HG03460 (cell line): ENCODE measurements around the gene ASMT.
"Not testable (repeated sequence)": the region's sequence is repeated elsewhere in the genome, so short reads cannot be mapped to it uniquely, and the experiment has no call there.

ENCODE experiments used
- ATAC-seq: cut with Tn5 transposase; IDR thresholded peaks from one replicate; pipeline ENCODE4 v1.9.1; 2021; ENCODE audit not compliant: unreplicated experiment

Gene ASMT

DNA sequence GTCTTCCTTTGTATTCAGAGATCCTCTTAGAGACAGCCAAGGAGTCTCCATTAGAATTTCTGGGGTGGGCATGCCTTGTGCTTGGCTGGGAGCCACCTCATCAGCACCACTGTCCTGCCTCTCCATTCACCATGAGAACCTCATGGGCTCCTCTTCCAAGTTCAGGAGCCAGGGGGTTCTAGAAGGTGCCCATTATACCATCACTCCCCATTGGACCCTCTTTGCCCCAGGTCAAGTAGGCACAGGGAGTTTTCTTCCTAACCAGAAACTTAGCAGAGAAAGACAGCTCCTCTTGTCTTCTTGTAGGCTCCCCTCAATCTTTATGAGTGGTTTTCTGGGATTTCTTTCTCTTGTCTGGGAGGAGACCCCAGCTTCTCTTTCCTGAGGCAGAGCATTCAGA lies 31.1 kb downstream of the ASMT start:
- no peak for ATAC-seq

DNA sequence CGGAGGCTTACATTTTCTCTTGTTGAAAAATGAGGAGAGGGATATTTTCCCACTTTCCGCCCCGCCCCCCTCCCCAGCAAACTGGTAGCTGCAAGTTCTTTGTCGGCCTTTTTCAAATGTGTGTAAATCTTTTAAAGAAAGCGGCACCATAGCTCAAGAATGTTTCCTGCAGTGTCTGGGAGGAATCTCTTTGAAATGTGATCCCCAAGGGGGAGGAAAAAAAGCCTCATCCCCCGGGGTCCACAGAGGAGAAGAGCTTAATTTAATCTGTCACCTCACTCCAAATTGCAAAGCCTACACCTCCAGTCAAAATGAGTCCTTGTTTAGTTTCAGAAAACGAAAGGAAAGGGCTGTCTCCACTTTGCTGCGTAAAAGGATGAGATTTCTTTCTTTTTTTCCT lies 34.8 kb downstream of the ASMT start:
- no peak for ATAC-seq

DNA sequence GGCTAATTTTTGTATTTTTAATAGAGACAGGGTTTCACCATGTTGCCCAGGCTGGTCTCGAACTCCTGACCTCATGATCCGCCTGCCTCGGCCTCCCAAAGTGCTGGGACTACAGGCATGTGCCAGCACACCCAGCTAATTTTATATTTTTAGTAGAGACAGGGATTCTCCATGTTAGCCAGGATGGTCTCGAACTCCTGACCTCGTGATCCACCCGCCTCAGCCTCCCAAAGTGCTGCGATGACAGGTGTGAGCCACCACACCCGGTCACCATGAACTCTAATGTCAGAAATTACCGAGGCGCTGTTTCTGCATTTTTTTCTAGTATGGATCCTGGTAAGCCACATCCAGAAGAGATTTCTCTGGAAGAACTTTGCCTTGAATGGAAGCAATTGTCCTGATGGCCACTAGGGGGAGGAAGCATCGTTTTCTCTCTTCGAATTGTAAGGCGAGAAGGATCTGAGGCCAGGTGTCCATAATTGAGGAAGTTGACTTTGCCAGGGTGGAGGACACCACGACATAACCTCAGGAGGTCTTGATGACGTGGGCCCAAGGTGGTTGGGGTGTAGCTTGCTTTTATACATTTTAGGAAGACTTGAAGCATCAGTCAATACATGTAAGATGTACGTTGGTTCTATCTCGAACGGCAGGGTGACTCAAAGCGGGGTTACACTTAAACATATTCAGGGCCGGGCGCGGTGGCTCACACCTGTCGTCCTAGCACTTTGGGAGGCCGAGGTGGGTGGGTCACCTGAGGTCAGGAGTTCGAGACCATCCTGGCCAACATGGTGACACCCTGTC lies 37.4 kb downstream of the ASMT start:
- ATAC-seq = not testable (repeated sequence)

DNA sequence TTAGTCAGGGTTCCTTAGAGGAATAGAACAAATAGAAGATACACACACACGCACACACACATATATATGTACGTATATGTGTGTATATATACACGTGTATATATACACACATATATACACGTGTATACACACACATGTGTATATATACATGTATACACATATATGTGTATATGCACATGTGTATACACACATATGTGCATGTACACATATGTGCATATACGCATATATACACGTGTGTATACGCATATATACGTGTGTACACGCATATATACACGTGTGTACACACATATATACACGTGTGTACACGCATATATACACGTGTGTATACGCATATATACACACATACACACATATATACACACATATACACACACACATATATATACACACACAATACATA lies 41.5 kb downstream of the ASMT start:
- no peak for ATAC-seq

DNA sequence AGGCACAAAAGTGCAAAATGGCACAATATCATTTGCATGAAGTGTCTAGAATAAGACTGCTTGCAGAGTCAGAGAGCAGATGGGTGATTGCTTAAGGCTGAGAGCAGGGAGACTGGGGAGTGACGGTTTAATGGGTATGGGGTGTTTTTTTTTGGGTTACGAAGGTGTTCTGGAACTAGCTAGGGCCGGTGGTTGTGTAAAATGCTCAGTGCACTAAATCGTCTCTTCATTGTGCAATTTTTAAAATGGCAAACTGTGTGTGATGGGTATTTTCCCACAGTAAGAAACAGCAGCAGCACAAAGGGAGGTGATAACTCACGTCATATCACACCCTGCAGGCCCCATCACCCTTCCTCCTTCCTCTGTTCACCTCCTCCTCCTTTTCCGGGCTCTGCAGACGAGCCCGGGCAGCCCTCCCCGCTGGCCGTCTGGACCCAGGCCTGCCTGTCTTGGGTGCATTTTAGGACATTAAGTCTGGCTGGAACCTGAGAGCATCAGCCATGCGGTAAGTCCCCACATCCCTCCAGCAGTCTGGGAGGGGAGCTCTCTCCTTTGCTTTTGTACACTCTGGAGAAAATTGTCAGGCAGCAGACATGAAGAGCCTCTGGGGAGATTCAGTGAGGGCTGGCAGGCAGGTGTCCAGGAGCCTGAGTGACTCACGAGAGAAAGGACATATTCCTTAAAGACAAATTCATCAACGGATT lies 42.7 kb downstream of the ASMT start:
- peak; percentile 81 for ATAC-seq

DNA sequence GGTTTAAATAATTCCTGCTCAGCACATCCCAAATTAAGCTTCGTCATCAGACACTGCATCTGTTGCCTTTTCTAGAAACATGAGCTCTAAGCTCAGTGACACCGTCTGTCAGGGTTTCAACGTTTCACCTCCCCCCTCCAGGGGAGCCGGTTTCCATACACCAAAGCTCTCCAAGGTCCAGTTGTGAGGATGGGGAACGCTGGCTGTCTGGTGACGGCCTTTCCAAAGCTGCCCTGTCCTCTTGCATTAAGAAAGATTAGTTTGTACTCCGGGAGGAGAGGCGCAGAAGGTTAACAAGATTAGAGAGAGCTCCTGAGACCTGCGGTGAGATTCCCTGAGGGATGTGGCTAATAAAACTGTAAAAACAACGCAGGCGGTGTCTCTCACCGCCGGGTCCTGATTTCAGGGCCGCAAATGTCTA lies 43.2 kb downstream of the ASMT start:
- ATAC-seq = peak; percentile 17

DNA sequence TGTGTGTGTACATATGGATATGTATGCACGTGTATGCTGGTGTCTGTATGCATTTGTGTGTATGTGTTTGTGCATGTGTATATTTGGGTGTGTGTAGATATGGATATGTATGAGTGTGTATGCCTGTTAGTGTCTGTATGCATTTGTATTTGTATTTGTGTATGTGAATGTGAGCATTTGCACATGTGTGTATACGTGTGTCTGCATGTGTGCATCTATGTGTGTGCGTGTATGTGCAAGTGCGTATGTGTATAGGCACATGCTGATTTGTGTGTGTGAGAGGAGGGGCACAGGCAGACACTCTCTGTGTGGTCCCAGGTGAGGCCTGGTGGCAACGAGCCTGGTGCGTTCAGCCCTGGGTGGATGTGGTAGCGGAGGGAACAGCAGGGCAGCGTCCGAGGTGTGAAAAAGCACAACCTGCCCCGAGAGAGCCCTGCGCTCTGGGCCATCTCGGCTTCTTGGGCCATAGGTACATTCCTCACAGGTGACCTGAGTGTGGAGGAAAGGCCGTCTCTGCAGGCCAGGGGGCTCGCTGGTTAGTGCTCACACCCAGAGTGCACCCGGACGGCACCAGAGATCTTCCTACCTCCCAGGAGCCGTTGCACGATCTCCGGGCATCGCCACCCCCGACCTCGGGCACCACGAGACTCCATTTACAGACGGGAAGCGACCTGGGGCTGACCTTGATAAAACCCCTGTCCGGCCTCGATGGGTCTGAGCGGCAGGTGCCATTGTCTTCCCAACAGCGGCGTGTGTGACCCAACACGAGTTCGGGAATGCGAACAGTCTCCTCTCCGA lies 45.0 kb downstream of the ASMT start:
- no peak for ATAC-seq

DNA sequence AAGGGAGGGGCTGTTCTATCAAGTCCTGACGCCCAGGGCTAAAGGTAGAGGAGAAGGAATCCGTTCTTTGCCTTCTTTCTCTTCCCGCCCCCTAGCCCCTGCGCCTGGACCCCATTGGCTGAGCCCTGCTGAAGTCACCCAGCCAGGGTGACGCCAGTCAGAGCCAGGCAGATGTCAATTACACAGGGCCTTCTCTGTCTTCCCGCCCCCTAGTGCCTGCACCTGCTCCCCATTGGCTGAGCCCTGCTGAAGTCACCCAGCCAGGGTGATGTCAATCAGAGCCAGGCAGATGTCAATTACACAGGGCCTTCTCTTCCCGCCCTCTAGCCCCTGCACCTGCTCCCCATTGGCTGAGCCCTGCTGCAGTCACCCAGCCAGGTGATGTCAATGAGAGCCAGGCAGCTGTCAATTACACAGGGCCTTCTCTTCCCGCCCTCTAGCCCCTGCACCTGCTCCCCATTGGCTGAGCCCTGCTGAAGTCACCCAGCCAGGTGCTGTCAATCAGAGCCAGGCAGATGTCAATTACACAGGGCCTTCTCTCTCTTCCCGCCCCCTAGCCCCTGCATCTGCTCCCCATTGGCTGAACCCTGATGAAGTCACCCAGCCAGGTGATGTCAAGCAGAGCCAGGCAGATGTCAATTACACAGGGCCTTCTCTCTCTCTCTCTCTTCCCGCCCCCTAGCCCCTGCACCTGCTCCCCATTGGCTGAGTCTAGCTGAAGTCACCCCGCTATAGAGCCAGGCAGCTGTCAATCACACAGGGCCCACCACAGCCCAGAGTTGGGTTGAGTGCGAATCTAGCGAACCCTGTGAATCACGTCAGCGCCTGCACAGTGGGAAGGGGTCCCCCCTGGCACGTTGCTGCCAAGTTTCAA lies 46.4 kb downstream of the ASMT start:
- ATAC-seq = no peak

DNA sequence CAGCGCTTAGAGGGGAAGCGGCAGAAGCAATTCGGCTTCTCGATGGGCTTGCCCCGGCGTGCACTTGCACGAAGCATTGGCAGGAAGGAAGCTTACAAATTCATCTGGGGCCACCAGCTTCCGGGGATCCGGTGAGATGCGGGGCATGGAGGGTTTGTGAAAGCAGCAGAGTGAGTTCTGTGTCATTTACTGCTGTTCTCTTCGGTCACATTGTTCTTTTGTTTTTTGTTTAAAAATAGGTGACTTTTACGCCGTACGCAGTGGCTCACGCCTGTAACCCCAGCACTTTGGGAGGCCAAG lies 47.0 kb downstream of the ASMT start:
- no peak for ATAC-seq

DNA sequence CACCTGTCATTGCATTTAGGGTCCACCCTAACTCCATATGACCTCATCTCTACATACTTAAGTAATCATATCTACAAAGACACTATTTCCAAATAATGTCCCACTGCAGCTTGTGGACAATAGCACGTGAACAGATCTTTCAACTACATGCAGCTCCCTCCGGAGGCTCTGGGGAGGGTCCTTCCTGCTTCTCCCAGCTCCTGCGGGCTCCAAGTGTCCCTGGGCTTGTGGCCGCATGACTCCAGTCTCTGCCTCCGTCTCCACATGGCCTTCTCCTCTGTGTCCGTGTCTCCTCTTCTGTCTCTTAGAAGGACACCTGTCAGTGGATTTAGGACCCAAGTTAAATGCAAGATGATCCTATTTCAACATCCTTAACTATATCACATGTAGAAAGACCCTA lies 52.7 kb downstream of the ASMT start:
- ATAC-seq = no peak

DNA sequence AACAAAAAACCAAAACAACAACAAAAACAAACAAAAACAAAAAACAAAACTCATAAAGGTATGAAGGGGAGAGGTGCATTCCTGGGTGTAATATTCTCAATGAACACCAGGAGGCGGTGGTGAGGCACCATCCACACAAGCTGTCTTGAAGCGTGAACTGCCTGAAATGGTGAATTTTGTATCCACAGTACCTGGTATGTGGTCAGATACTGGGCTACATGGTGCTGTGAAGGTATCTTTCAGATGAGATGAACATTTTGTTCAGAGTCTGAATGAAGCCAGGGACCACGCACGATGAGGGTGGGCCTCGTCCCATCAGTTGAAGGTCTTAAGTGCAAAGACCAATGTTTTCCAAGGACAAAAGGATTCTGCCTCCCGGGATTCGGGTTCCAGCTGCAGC lies 58.5 kb downstream of the ASMT start:
- ATAC-seq = no peak

DNA sequence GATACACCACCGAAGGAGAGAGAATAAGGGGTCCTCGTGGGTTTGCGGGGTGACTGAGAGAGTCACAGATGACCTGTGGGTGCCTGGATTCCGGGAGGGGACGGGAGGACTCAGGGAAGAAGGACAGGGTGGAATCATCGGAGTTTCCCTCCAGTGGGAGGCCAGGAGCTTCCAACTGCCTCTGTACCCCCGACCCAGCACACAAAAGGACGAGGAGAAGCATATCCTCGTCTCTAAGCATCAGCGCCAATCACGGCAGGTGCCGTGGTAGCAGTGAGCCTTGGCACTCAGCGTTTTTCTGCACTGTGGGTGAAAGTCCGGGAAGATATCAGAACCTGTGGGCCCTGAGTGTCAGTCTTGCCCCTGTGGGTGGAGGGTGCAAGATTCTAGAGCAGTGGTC lies 62.0 kb downstream of the ASMT start:
- no peak for ATAC-seq

DNA sequence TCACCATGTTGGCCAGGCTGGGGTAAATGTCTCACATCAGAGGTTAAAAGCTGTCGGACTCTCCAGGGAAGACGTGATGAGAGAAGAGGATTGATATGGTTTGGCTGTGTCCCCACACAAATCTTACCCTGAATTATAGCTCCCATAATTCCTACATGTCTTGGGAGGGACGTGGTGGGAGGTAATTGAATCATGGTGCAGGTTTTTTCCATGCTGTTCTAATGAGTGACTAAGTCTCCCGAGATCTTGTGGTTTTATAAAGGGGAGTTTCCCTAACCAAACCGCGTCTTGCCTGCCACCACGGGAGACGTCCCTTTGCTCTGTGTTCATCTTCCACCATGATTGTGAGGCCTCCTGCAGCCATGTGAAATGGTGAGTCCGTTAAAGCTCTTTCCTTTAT lies 64.4 kb downstream of the ASMT start:
- ATAC-seq = no peak

DNA sequence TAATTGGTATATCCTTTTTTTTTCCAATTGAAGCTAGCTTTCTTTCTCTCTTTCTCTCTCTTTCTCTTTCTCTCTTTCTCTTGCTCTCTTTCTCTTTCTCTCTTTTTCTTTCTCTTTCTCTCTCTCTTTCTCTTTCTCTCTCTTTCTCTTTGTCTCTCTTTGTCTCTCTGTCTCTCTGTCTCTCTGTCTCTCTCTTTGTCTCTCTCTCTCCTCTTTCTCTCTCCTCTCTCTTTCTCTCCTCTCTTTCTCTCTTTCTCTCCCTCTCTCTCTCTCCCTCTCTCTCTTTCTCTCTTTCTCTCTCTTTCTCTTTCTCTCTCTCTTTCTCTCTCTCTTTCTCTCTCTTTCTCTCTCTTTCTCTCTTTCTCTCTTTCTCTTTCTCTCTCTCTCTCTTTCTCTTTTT lies 66.6 kb downstream of the ASMT start:
- ATAC-seq = no peak

DNA sequence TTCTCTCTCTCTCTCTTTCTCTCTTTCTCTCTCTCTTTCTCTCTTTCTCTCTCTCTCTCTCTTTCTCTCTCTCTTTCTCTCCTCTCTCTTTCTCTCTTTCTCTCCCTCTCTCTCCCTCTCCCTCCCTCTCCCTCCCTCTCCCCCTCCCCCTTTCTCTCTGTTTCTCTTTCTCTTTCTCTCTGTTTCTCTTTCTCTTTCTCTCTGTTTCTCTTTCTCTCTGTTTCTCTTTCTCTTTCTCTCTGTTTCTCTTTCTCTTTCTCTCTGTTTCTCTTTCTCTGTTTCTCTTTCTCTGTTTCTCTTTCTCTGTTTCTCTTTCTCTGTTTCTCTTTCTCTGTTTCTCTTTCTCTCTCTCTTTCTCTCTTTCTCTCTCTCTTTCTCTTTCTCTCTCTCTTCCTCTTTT lies 67.0 kb downstream of the ASMT start:
- not testable (repeated sequence) for ATAC-seq

DNA sequence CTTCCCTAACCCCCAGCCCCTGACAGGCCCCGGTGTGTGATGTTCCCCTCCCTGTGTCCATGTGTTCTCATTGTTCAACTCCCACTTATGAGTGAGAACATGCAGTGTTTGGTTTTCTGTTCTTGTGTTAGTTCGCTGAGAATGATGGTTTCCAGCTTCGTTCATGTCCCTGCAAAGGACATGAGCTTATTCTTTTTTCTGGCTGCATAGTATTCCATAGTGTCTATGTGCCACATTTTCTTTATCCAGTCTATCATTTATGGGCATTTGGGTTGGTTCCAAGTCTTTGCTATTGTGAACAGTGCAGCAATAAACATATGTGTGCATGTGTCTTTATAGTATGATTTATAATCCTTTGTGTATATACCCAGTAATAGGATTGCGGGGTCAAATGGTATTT lies 67.6 kb downstream of the ASMT start:
- not testable (repeated sequence) for ATAC-seq

DNA sequence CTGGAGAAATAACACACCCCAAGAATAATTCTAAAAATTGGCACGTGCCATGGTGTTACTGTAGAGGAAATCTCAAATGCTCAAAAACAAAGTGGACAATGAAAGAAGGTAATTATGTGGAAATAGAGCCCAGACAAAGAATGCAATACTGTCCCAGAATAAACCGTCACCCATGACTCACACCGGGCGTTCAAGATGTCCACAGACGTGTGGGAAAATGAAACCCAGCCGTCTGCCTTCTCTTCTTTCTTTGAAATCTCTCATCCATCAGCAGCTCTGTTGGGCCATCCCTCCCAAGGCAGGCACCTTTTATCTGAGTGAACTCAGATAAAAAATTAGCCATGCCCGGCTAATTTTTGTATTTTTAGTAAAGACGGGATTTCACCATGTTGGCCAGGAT lies 70.0 kb downstream of the ASMT start:
- ATAC-seq = not testable (repeated sequence)

DNA sequence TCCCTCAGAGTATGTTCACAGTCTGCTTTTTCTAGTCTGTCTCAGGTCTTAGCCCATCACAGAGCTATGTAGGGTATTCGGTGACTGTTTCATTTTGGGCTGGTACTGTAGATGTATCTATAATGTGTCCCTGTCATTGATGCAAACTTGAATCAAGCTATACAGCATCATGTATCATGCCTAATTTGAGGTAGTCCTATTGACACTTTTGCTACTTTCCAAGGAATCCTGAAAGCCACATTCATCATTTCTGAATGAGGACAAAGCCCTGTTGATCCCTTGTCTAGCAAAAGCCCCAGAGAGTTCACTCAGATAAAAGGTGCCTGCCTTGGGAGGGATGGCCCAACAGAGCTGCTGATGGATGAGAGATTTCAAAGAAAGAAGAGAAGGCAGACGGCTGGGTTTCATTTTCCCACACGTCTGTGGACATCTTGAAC lies 70.6 kb downstream of the ASMT start:
- not testable (repeated sequence) for ATAC-seq

DNA sequence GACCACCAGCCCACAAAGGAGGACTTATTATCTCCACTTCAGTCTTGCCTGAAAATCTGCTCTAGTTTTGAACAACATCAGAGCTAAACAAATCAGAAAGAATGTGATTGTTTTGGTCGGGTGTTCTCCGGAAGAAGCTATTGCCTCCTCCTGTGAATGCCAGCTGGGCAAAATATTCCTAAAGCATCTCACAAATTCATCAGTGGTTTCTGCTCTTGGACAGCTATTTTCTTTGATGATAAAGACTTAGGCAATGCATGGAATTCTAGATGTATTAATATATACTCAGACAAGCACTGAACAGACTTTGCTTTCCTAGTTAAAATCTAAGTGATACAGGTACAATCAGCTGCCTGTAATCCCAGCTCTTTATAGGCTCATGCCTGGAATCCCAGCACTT lies 71.8 kb downstream of the ASMT start:
- ATAC-seq = no peak
